ENCODE results near the gene ZNF385B. TPM values are rescaled to one million over a fixed set of nuclear protein-coding genes. Genes with fewer than 3 reads are reported as not detected.
"Not testable (repeated sequence)": the region's sequence is repeated elsewhere in the genome, so short reads cannot be mapped to it uniquely, and the experiment has no call there.

ZNF385B gene
- total and polyA plus RNA-seq, 10 of the 15 experiments (the other 5 are each of a cell fraction or from before 2014, with no cell fraction given): not detected

- no peak for TF ChIP-seq USF1 (IDR thresholded peaks at IDR 0.05; ENCODE audit: borderline replicate concordance, extremely low read length, insufficient read depth, low read depth, low read length)
Observed at GRCh38 chr2:179893616-179894015, 32.2 kb upstream of the ZNF385B start (continued).

- no peaks in the 10 kb centered on the region for H3K36me3 ChIP-seq (ENCODE audit: control insufficient read depth in 2 of 2, insufficient read depth in 2 of 2, low read length in 1 of 2)
- no peak for ATAC-seq
- no peaks in the 10 kb centered on the region for H3K4me1 ChIP-seq (ENCODE audit: control insufficient read depth, insufficient read depth, low read length)
- no peaks in the 10 kb centered on the region for H3K27me3 ChIP-seq (replicated peaks in 1 of 2; ENCODE audit: control insufficient read depth in 2 of 2, insufficient read depth in 2 of 2, low read length in 1 of 2)
- H3K79me2 ChIP-seq (ENCODE audit: control insufficient read depth, insufficient read depth, low read length): no peaks in the 10 kb centered on the region
- in situ Hi-C loops (cut with MboI): no loop called here
- CTCF ChIA-PET: interaction anchor here (1.3 kb wide), 1 partner anchor 9 kb away, joined by 3 read pairs; no protein-coding TSS in a partner anchor
- SMC1A ChIA-PET (ENCODE audit: uncharacterized antibody, unreplicated experiment): no interaction called here
- H3K4me2 ChIP-seq (ENCODE audit: control insufficient read depth, insufficient read depth): no peak overlapping the region
- RAD21 ChIA-PET (ENCODE audit: unreplicated experiment): no interaction called here
- intact Hi-C loops (cut with micrococcal nuclease; ENCODE audit: unreplicated experiment): no loop called here
- no peaks in the 10 kb centered on the region for H3K9me3 ChIP-seq (replicated peaks; ENCODE audit: control insufficient read depth, insufficient read depth, low read length)
- BruUV-seq (replicated peaks): no TSS peak
- no peak overlapping the region for H3K4me3 ChIP-seq
- no peaks in the 10 kb centered on the region for H4K20me1 ChIP-seq (ENCODE audit: control insufficient read depth, insufficient read depth)
- POLR2A ChIA-PET: no interaction called here
- 13% methylated on average over 2 of the region's 2 CpGs for WGBS (ENCODE audit: insufficient coverage, insufficient replicate concordance, low lambda C conversion rate, missing lambda C conversion rate)
- no peak overlapping the region for H2AFZ ChIP-seq (ENCODE audit: control insufficient read depth, low read depth, low read length)
- TF ChIP-seq NFXL1 (IDR thresholded peaks at IDR 0.05; ENCODE audit: borderline replicate concordance) (no peak), FOXK2 (IDR thresholded peaks at IDR 0.05) (no peak), IKZF1 (conservative IDR thresholded peaks at IDR 0.05) (no peak), MXI1 (IDR thresholded peaks at IDR 0.05; ENCODE audit: low read depth, low read length) (no peak), SREBF2 (IDR thresholded peaks at IDR 0.05; ENCODE audit: low read length) (no peak)
- H3K9ac ChIP-seq (ENCODE audit: control insufficient read depth, insufficient read depth, low read length): no peak overlapping the region
- H3K27ac ChIP-seq (ENCODE audit: control insufficient read depth, insufficient read depth): no peak overlapping the region
- FAIRE-seq: no peak
- no peak for DNase-seq (ENCODE audit: low read depth, low spot score)
Observed at GRCh38 chr2:179891237-179891636, 29.8 kb upstream of the ZNF385B start.

- H3K36me3 ChIP-seq (ENCODE audit: control insufficient read depth in 2 of 2, insufficient read depth in 2 of 2, low read length in 1 of 2): no peaks in the 10 kb centered on the region
- no peak overlapping the region for H3K4me3 ChIP-seq
- H3K4me1 ChIP-seq (ENCODE audit: control insufficient read depth, insufficient read depth, low read length): no peaks in the 10 kb centered on the region
- ChIA-PET POLR2A (no interaction called here), RAD21 (ENCODE audit: unreplicated experiment) (no interaction called here), CTCF (interaction anchor here (0.8 to 1.5 kb wide), 3 partner anchors 7 to 14 kb away, joined by 3 to 4 read pairs (median 3); no protein-coding TSS in a partner anchor), SMC1A (ENCODE audit: uncharacterized antibody, unreplicated experiment) (interaction anchor here (1.0 to 1.3 kb wide), 2 partner anchors 8 to 16 kb away, joined by 3 read pairs; no protein-coding TSS in a partner anchor)
- no TSS peak for BruUV-seq (replicated peaks)
- H3K4me2 ChIP-seq (ENCODE audit: control insufficient read depth, insufficient read depth): no peak overlapping the region
- H3K27ac ChIP-seq (ENCODE audit: control insufficient read depth, insufficient read depth): no peak overlapping the region
- intact Hi-C loops (cut with micrococcal nuclease; ENCODE audit: unreplicated experiment) (no loop called here), in situ Hi-C loops (cut with MboI) (no loop called here)
- FAIRE-seq (no peak), DNase-seq (ENCODE audit: low read depth, low spot score) (no peak), ATAC-seq (no peak)
- H3K27me3 ChIP-seq (replicated peaks in 1 of 2; ENCODE audit: control insufficient read depth in 2 of 2, insufficient read depth in 2 of 2, low read length in 1 of 2): no peaks in the 10 kb centered on the region
- H2AFZ ChIP-seq (ENCODE audit: control insufficient read depth, low read depth, low read length): no peak overlapping the region
- H3K9ac ChIP-seq (ENCODE audit: control insufficient read depth, insufficient read depth, low read length): no peak overlapping the region
- no peaks in the 10 kb centered on the region for H3K9me3 ChIP-seq (replicated peaks; ENCODE audit: control insufficient read depth, insufficient read depth, low read length)
- H4K20me1 ChIP-seq (ENCODE audit: control insufficient read depth, insufficient read depth): no peaks in the 10 kb centered on the region
- TF ChIP-seq KLF5 (IDR thresholded peaks at IDR 0.05; ENCODE audit: partially characterized antibody) (no peak), RBBP5 (conservative IDR thresholded peaks at IDR 0.05) (no peak)
- H3K79me2 ChIP-seq (ENCODE audit: control insufficient read depth, insufficient read depth, low read length): no peaks in the 10 kb centered on the region
Observed at GRCh38 chr2:179890666-179891065, 29.3 kb upstream of the ZNF385B start.

GRCh38 chr2:179888642-179889041 is 27.2 kb upstream of the ZNF385B start:
- H3K9ac ChIP-seq (ENCODE audit: control insufficient read depth, insufficient read depth, low read length); H3K27ac ChIP-seq (ENCODE audit: control insufficient read depth, insufficient read depth); CTCF ChIA-PET; H3K27me3 ChIP-seq (replicated peaks in 1 of 2; ENCODE audit: control insufficient read depth in 2 of 2, insufficient read depth in 2 of 2, low read length in 1 of 2); POLR2A ChIA-PET; BruUV-seq (replicated peaks); H3K79me2 ChIP-seq (ENCODE audit: control insufficient read depth, insufficient read depth, low read length); H3K4me3 ChIP-seq; H3K4me1 ChIP-seq (ENCODE audit: control insufficient read depth, insufficient read depth, low read length); H3K9me3 ChIP-seq (replicated peaks; ENCODE audit: control insufficient read depth, insufficient read depth, low read length); DNase-seq (ENCODE audit: low read depth, low spot score); FAIRE-seq; ATAC-seq; RAD21 ChIA-PET (ENCODE audit: unreplicated experiment); SMC1A ChIA-PET (ENCODE audit: uncharacterized antibody, unreplicated experiment); H3K4me2 ChIP-seq (ENCODE audit: control insufficient read depth, insufficient read depth); H3K36me3 ChIP-seq (ENCODE audit: control insufficient read depth in 2 of 2, insufficient read depth in 2 of 2, low read length in 1 of 2); intact Hi-C loops (cut with micrococcal nuclease; ENCODE audit: unreplicated experiment); H2AFZ ChIP-seq (ENCODE audit: control insufficient read depth, low read depth, low read length); H4K20me1 ChIP-seq (ENCODE audit: control insufficient read depth, insufficient read depth); in situ Hi-C loops (cut with MboI): not testable (repeated sequence)
- WGBS (ENCODE audit: insufficient coverage, insufficient replicate concordance, low lambda C conversion rate, missing lambda C conversion rate): 55% methylated on average over 6 of the region's 6 CpGs
